Left colon (tissue), 2 donors: Measurements from ENCODE around the gene SUPV3L1. TPM values are rescaled to one million over a fixed set of nuclear protein-coding genes. Genes with fewer than 3 reads are reported as not detected.
A peak's percentile ranks its signal among the peaks of the same experiment; 100 is the strongest.

ENCODE experiments used
- ATAC-seq: fragments of 200-7000 bp; cut with Tn5 transposase; one replicate; pipeline ENCODE4 v1.9.1; 2020; ENCODE audit warnings: mild to moderate bottlenecking, moderate library complexity
- DNase-seq, 2 donors: peaks; one replicate each; pipeline ENCODE4 v3.0.0-alpha.2; 2020
- intact Hi-C, 2 donors: fragments of 100-400 bp; cut with DNase I in 1 of 2; cut with micrococcal nuclease in 1 of 2; formaldehyde crosslinking; loops; one replicate each; pipeline versions ENCODE4 v1.11.2 to v1.14.0; 2022; cut with DNase I, micrococcal nuclease
- total RNA-seq, 2 donors: library from RNA; stranded (reverse); fragmentation: NEBNext Ultra II Directional; extraction: Animal tissue kit (Norgen Biotek cat#: 25700); gene quantifications; one replicate each; pipeline ENCODE4 v1.2.1, GENCODE V29; 2021
- donor health status: DM: no; HTN: no; CAD: no.
- donor health status: DM: yes; HTN: yes; CAD: no.

The SUPV3L1 gene
- total RNA-seq, 2 donors from 2014 or later, result 24.3 to 30.1 TPM

- ATAC-seq, result no peak
- intact Hi-C loops, result no loop called here
- DNase-seq, result no peak
Observed at GRCh38 chr10:69224862-69225657, 45.0 kb downstream of the SUPV3L1 start.

GRCh38 chr10:69225681-69226080 is 45.6 kb downstream of the SUPV3L1 start:
- intact Hi-C loops, result no loop called here
- no peak for ATAC-seq
- no peak for DNase-seq

GRCh38 chr10:69226919-69227450 is 47.0 kb downstream of the SUPV3L1 start:
- ATAC-seq (no peak), DNase-seq (no peak)
- intact Hi-C loops, result no loop called here

- ATAC-seq, result no peak
Observed at GRCh38 chr10:69228151-69228550, 48.1 kb downstream of the SUPV3L1 start.

GRCh38 chr10:69229616-69229916 is 49.5 kb downstream of the SUPV3L1 start:
- DNase-seq, result no peak
- ATAC-seq, result no peak
- intact Hi-C loops, result no loop called here

More at GRCh38 chr10:69228151-69228550, 48.1 kb downstream of the SUPV3L1 start:
- no peak for DNase-seq
- intact Hi-C loops, result no loop called here

GRCh38 chr10:69230128-69230527 is 50.1 kb downstream of the SUPV3L1 start:
- DNase-seq (no peak), ATAC-seq (no peak)
- intact Hi-C loops, result loop anchor here in 1 of 2 donors (10.0 kb wide), 1 partner anchor 285 kb away; no protein-coding TSS in a partner anchor

- intact Hi-C loops, result loop anchor here in 1 of 2 donors (10.0 kb wide), 1 partner anchor 283 kb away; no protein-coding TSS in a partner anchor
- DNase-seq, result no peak
- peak; percentile 20 for ATAC-seq
Observed at GRCh38 chr10:69232252-69232651, 52.2 kb downstream of the SUPV3L1 start.

- DNase-seq (peak; percentile 76 to 81), ATAC-seq (peak; percentile 78)
- intact Hi-C loops, result loop anchor here in 1 of 2 donors (10.0 kb wide), 1 partner anchor 282 kb away; no protein-coding TSS in a partner anchor
Observed at GRCh38 chr10:69232736-69233480, 52.9 kb downstream of the SUPV3L1 start.

- DNase-seq, result no peak
- no peak for ATAC-seq
- intact Hi-C loops, result loop anchor here in 1 of 2 donors (10.0 kb wide), 1 partner anchor 280 kb away; no protein-coding TSS in a partner anchor
Observed at GRCh38 chr10:69234447-69234846, 54.4 kb downstream of the SUPV3L1 start.

GRCh38 chr10:69237528-69238159 is 57.6 kb downstream of the SUPV3L1 start:
- peak; percentile 79 for ATAC-seq
- intact Hi-C loops, result loop anchor here (5.0 to 10.0 kb wide), 2 partner anchors 155 to 277 kb away; no protein-coding TSS in a partner anchor
- peak; percentile 69 to 89 for DNase-seq

GRCh38 chr10:69239136-69239535 is 59.1 kb downstream of the SUPV3L1 start:
- DNase-seq, result no peak
- intact Hi-C loops, result loop anchor here (5.0 to 10.0 kb wide), 2 partner anchors 153 to 276 kb away; no protein-coding TSS in a partner anchor
- ATAC-seq, result no peak

GRCh38 chr10:69239816-69240434 is 59.9 kb downstream of the SUPV3L1 start:
- intact Hi-C loops, result loop anchor here (5.0 to 10.0 kb wide), 2 partner anchors 152 to 275 kb away; no protein-coding TSS in a partner anchor

GRCh38 chr10:69240455-69240854 is 60.4 kb downstream of the SUPV3L1 start:
- no peak for DNase-seq
- intact Hi-C loops, result no loop called here

More at GRCh38 chr10:69239816-69240434, 59.9 kb downstream of the SUPV3L1 start:
- ATAC-seq (no peak), DNase-seq (no peak)

GRCh38 chr10:69241575-69241974 is 61.5 kb downstream of the SUPV3L1 start:
- no peak for ATAC-seq

More at GRCh38 chr10:69240455-69240854, 60.4 kb downstream of the SUPV3L1 start:
- no peak for ATAC-seq

GRCh38 chr10:69242040-69242851 is 62.2 kb downstream of the SUPV3L1 start:
- ATAC-seq, result no peak
- intact Hi-C loops, result no loop called here
- DNase-seq, result no peak

More at GRCh38 chr10:69241575-69241974, 61.5 kb downstream of the SUPV3L1 start:
- intact Hi-C loops, result no loop called here
- no peak for DNase-seq

GRCh38 chr10:69242852-69243212 is 62.8 kb downstream of the SUPV3L1 start:
- intact Hi-C loops, result no loop called here
- DNase-seq, result no peak
- no peak for ATAC-seq

GRCh38 chr10:69243817-69244216 is 63.8 kb downstream of the SUPV3L1 start:
- DNase-seq, result no peak
- ATAC-seq, result no peak
- intact Hi-C loops, result no loop called here

- ATAC-seq, result no peak
- DNase-seq, result no peak
- intact Hi-C loops, result no loop called here
Observed at GRCh38 chr10:69246036-69246435, 66.0 kb downstream of the SUPV3L1 start.
